Loucy (cell line): ENCODE results near the gene GGT5.

Experiments
- H2AFZ ChIP-seq: fragments of 200-600 bp; sonication (generic); 2 replicates; pipeline ENCODE4 v1.6.0; 2016; ENCODE audit warnings: antibody characterized with exemption, mild to moderate bottlenecking, low read length, moderate library complexity
- H3F3A ChIP-seq: fragments of 200-600 bp; 2 replicates; pipeline ENCODE4 v1.6.0; 2016; ENCODE audit warnings: antibody characterized with exemption, low read depth, mild to moderate bottlenecking
- H3K27me3 ChIP-seq: fragments of 200-600 bp; sonication (generic); 2 replicates; pipeline ENCODE4 v1.6.1; 2014; ENCODE audit warnings: low read length, mild to moderate bottlenecking; ENCODE audit not compliant: insufficient read depth, poor library complexity, severe bottlenecking
- H3K36me3 ChIP-seq: fragments of 200-600 bp; sonication (generic); 2 replicates; pipeline ENCODE4 v1.6.1; 2016; ENCODE audit warnings: low read length; ENCODE audit not compliant: insufficient read depth
- H3K4me1 ChIP-seq: fragments of 200-600 bp; sonication (generic); 2 replicates; pipeline ENCODE4 v1.5.1; 2014; ENCODE audit warnings: low read length, mild to moderate bottlenecking; ENCODE audit not compliant: insufficient read depth, poor library complexity, severe bottlenecking
- H3K4me2 ChIP-seq: fragments of 200-600 bp; sonication (generic); 2 replicates; pipeline ENCODE4 v1.6.0; 2014; ENCODE audit warnings: antibody characterized with exemption, low read length, low read depth, mild to moderate bottlenecking; ENCODE audit not compliant: poor library complexity, severe bottlenecking
- H3K4me3 ChIP-seq: fragments of 200-600 bp; sonication (generic); 2 replicates; pipeline ENCODE4 v1.5.1; 2014; ENCODE audit warnings: low read length, mild to moderate bottlenecking, mixed read lengths; ENCODE audit not compliant: poor library complexity, severe bottlenecking
- H3K79me2 ChIP-seq: fragments of 200-600 bp; sonication (generic); 2 replicates; pipeline ENCODE4 v1.6.1; 2014; ENCODE audit warnings: low read length; ENCODE audit not compliant: insufficient read depth
- H3K9ac ChIP-seq: fragments of 200-600 bp; sonication (generic); 2 replicates; pipeline ENCODE4 v1.6.0; 2014; ENCODE audit warnings: mild to moderate bottlenecking, low read depth, low read length, moderate library complexity; ENCODE audit not compliant: poor library complexity, severe bottlenecking
- H3K9me2 ChIP-seq: fragments of 200-600 bp; sonication (generic); replicated peaks from 2 replicates; pipeline ENCODE4 v1.6.1; 2016; ENCODE audit warnings: low read depth, low read length, mixed read lengths
- H3K9me3 ChIP-seq: fragments of 200-600 bp; sonication (generic); 2 replicates; pipeline ENCODE4 v1.6.1; 2014; ENCODE audit warnings: mild to moderate bottlenecking, antibody characterized with exemption, low read length, low read depth; ENCODE audit not compliant: insufficient read depth
- H4K20me1 ChIP-seq: fragments of 200-600 bp; sonication (generic); 2 replicates; pipeline ENCODE4 v1.6.0; 2014; ENCODE audit warnings: antibody characterized with exemption, low read length, mild to moderate bottlenecking; ENCODE audit not compliant: insufficient read depth, poor library complexity, severe bottlenecking
- EZH2phosphoT487 ChIP-seq: fragments of 200-600 bp; IDR thresholded peaks from 2 replicates; pipeline ENCODE4 v1.6.1; 2018; ENCODE audit warnings: antibody characterized with exemption, mild to moderate bottlenecking, moderate library complexity, borderline replicate concordance
- TF ChIP-seq, protein P1 (sequence below): fragments of 200-600 bp; sonication (generic); conservative IDR thresholded peaks from 2 replicates; pipeline ENCODE4 v1.5.1; 2014; ENCODE audit warnings: mild to moderate bottlenecking, antibody characterized with exemption, low read length

The GGT5 gene

DNA sequence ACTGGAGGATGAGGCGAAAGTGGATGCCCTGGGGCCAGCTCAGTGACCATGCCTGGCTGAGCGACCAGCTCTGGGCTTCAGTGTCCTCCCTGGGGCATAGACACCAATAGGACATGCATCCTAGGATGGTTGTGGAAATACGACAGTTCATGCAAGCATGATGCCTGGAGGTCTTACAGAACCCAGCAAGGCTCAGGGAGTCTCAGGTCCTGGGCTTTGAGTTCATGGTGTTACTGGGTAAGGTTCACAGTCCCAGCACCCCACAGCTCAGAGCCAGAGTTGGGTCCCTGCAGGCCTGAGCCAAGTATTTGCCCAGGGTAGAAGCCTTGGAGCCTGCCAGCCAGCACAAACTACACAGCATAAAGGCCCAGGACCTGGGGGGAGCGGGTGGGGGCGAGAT, 67.8 kb downstream of the GGT5 start:
- Histone ChIP-seq H2AFZ (no peak overlapping the region), H3K4me1 (no peaks in the 10 kb centered on the region), H3K27me3 (no peaks in the 10 kb centered on the region), H3F3A (no peaks in the 10 kb centered on the region), H3K9me3 (no peaks in the 10 kb centered on the region), H3K4me2 (no peak overlapping the region), H3K9me2 (no peaks in the 10 kb centered on the region), H3K36me3 (peaks cover 60% of the 10 kb centered on the region; the same call in 1 of the 2 replicates), H3K79me2 (no peaks in the 10 kb centered on the region), H3K4me3 (no peak overlapping the region), H4K20me1 (peaks cover 7% of the 10 kb centered on the region), H3K9ac (no peak overlapping the region)
- TF ChIP-seq, protein P1, sequence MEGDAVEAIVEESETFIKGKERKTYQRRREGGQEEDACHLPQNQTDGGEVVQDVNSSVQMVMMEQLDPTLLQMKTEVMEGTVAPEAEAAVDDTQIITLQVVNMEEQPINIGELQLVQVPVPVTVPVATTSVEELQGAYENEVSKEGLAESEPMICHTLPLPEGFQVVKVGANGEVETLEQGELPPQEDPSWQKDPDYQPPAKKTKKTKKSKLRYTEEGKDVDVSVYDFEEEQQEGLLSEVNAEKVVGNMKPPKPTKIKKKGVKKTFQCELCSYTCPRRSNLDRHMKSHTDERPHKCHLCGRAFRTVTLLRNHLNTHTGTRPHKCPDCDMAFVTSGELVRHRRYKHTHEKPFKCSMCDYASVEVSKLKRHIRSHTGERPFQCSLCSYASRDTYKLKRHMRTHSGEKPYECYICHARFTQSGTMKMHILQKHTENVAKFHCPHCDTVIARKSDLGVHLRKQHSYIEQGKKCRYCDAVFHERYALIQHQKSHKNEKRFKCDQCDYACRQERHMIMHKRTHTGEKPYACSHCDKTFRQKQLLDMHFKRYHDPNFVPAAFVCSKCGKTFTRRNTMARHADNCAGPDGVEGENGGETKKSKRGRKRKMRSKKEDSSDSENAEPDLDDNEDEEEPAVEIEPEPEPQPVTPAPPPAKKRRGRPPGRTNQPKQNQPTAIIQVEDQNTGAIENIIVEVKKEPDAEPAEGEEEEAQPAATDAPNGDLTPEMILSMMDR = no peak
- TF ChIP-seq EZH2phosphoT487 = no peak

GRCh38 chr22:24176630-24177029, 68.3 kb downstream of the GGT5 start:
- H3K79me2 ChIP-seq = no peaks in the 10 kb centered on the region
- TF ChIP-seq, protein P1 = no peak
- TF ChIP-seq EZH2phosphoT487 = no peak
- H3F3A ChIP-seq = no peaks in the 10 kb centered on the region
- no peaks in the 10 kb centered on the region for H3K27me3 ChIP-seq
- no peak overlapping the region for H3K9ac ChIP-seq
- no peak overlapping the region for H3K4me3 ChIP-seq
- no peaks in the 10 kb centered on the region for H3K9me2 ChIP-seq
- H3K9me3 ChIP-seq = no peaks in the 10 kb centered on the region
- peaks cover 7% of the 10 kb centered on the region for H4K20me1 ChIP-seq
- H2AFZ ChIP-seq = no peak overlapping the region
- peaks cover 64% of the 10 kb centered on the region; the same call in 1 of the 2 replicates for H3K36me3 ChIP-seq
- H3K4me2 ChIP-seq = no peak overlapping the region
- H3K4me1 ChIP-seq = no peaks in the 10 kb centered on the region

GRCh38 chr22:24176040-24176439, 68.8 kb downstream of the GGT5 start:
- Histone ChIP-seq H3K9me3 (no peaks in the 10 kb centered on the region), H2AFZ (no peak overlapping the region), H3K4me1 (no peaks in the 10 kb centered on the region), H4K20me1 (peaks cover 7% of the 10 kb centered on the region), H3K27me3 (no peaks in the 10 kb centered on the region), H3K79me2 (no peaks in the 10 kb centered on the region), H3K4me3 (no peak overlapping the region), H3K4me2 (no peak overlapping the region), H3F3A (no peaks in the 10 kb centered on the region), H3K36me3 (peaks cover 70% of the 10 kb centered on the region; the same call in 1 of the 2 replicates), H3K9me2 (no peaks in the 10 kb centered on the region), H3K9ac (no peak overlapping the region)
- TF ChIP-seq, protein P1 = no peak
- TF ChIP-seq EZH2phosphoT487 = no peak
